Measurements from ENCODE around the gene GRAMD2B.

DNA sequence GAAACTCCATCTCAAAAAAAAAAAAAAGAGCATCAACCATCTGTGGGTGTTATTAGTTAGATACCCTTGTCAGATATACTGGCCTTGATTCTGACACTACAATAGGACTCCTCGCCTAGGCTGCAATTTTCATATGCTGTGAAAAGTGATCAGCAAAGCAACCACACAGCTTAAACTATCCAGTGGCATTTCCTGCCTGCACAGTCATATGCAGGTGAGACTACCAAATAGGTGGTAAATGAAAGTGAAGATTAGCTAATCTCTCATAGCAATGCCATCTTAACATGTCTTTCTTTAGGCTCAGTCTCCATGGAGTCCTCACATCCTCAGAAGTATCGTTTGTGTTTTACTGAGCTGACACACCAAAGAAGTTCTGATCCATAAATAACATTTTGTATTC, 40.8 kb downstream of the GRAMD2B start:
- no peak for TF ChIP-seq EZH2 (IDR thresholded peaks at IDR 0.05; ENCODE audit: borderline replicate concordance, low read length)
- no peak for TF ChIP-seq CTCF (IDR thresholded peaks at IDR 0.05; ENCODE audit: low read length)
